GM12864 (cell line): ENCODE measurements around the gene DCP2.

Source experiments
- DNase-seq: peaks from one replicate; pipeline ENCODE4 v3.0.0-alpha.2; 2011; ENCODE audit warnings: low read depth
- H3K4me3 ChIP-seq: 2 replicates; pipeline ENCODE4 v1.5.1; 2011; ENCODE audit warnings: mild to moderate bottlenecking, low read depth, low read length, control low read depth
- TF ChIP-seq, protein P1 (sequence below): IDR thresholded peaks from 2 replicates; pipeline ENCODE4 v1.5.1; 2011; ENCODE audit warnings: low read depth, mild to moderate bottlenecking, moderate library complexity, low read length, control low read depth, inconsistent platforms; ENCODE audit errors: missing control alignments

The DCP2 gene

GRCh38 chr5:113057557-113057984, 81.0 kb downstream of the DCP2 start:
- H3K4me3 ChIP-seq: no peak overlapping the region
- DNase-seq: no peak
- TF ChIP-seq, protein P1, sequence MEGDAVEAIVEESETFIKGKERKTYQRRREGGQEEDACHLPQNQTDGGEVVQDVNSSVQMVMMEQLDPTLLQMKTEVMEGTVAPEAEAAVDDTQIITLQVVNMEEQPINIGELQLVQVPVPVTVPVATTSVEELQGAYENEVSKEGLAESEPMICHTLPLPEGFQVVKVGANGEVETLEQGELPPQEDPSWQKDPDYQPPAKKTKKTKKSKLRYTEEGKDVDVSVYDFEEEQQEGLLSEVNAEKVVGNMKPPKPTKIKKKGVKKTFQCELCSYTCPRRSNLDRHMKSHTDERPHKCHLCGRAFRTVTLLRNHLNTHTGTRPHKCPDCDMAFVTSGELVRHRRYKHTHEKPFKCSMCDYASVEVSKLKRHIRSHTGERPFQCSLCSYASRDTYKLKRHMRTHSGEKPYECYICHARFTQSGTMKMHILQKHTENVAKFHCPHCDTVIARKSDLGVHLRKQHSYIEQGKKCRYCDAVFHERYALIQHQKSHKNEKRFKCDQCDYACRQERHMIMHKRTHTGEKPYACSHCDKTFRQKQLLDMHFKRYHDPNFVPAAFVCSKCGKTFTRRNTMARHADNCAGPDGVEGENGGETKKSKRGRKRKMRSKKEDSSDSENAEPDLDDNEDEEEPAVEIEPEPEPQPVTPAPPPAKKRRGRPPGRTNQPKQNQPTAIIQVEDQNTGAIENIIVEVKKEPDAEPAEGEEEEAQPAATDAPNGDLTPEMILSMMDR: no peak

DNA sequence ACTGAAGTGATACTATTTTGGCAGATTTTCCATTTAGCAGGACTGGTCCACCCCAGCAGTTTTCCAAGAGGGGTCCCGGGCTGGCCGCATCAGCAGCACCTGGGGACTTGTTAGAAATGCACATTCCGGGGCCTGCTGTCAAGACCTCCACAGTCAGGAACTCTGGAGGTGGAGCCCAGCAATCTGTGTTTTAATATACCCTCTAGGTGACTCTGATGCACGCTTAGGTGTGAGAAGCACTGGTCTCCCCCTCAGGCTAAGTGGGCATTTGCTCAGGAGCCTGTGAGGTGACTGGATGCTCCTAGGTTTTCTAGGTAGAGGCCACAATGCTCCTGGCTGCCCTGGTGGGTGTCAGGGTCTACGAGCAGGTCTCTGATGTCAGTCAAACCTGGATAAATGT, 81.7 kb downstream of the DCP2 start:
- no peak for DNase-seq
- H3K4me3 ChIP-seq: no peak overlapping the region
- TF ChIP-seq, protein P1: no peak

DNA sequence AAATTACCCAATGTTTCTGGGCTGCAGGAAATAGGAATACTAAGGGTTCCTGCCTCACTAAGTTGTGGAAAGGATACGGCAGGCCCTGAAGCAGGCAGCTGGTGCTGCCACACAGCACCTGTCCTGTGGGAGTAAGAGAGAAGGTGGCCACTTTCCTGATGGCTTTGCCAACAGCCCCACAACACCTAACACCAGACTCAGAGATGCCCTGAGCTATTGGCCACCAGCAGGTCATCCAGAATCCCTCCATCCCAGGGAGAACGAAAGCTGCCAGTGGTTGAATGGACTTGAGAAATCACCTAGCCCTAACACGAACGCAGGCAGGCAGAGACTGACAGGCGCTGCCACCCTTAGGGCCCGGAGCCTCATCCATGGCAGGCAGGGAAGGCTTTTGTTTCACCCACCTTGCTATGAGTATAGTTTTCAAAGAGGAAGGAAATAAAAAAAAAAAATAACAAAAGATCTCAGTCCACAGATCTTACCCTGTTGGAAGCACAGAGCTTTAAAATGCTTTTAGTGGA, 82.2 kb downstream of the DCP2 start:
- TF ChIP-seq, protein P1: no peak
- DNase-seq: no peak

GRCh38 chr5:113059232-113060040, 82.8 kb downstream of the DCP2 start:
- no peak overlapping the region for H3K4me3 ChIP-seq
- TF ChIP-seq, protein P1: no peak
- DNase-seq: no peak

More for the DNA sequence above, 82.2 kb downstream of the DCP2 start:
- no peak overlapping the region for H3K4me3 ChIP-seq

DNA sequence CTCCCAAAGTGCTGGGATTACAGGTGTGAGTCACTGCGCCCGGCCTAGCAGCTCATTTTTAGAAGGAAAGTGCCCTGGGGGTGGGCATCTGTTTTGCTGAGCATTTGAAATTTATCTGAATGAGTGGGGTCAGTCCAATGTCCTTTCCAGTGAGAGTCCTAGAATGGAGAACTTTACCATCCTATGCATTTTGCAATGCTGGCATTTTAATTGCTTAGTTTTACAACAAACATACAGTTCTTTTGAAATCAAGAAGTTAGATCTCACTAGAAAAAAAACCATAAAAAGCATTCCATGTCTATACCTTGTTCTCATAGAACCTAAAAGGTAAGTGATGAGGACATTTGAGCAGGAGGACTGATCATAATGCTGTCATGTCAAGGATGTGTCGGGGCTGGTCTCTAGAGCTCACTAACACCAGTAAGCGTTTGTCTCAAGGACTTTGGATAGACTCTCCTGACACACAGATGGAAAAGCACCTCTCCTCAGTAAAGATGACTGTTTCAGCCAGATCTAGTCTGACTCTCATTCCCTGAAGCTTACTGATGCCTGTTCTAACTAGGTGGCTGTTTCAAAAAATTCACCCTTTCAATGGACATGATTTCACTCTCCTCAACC, 83.9 kb downstream of the DCP2 start:
- no peak overlapping the region for H3K4me3 ChIP-seq
- DNase-seq: no peak
- TF ChIP-seq, protein P1: no peak

DNA sequence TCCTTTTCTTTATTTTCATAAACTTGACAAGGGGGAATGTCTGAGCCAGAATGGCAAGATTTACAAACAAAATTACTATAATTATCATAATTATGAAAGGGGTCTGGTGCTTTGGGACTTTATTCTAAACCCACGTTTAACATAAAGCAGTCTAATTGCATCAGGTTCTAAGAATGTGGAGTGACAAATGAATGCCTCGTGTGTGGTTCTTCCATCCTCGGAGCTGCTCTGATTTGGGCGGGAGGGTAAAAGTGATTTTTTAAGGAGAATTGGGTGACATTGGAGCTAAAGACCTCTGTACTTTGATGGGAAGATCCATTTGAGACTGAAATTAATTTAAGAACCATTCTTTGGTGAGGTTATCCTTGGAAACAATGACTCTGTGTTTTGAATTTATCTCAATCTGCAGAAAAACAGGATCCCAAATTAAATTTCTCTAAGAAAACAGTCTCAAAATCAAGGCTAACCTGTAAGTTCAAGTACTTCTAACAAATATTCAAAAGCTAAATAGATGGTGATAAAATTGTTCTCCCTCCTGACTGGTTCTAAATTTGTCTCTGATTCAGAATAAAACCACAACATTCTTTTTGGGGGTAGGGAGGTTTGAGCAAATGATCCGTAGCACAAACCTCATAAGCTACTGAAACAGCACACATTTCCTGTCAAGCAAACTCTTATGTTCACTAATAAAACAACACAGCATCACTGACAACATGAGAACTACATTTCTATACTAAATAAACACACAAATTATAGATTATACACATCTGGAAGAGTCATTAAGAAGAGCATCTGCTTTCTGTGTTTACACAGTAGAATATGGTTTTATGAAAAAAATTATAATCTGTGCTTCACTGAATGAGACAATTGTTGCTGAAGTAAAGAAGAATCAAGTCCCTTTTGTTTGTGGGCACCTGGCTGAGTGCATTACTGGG, 85.5 kb downstream of the DCP2 start:
- no peak overlapping the region for H3K4me3 ChIP-seq
- DNase-seq: no peak
- TF ChIP-seq, protein P1: no peak
